Activated naive CD8-positive, alpha-beta T cell treated with anti-CD3 and anti-CD28 coated beads, Interleukin-2, amount 50 U/mL, for 16 hours (primary cell): ENCODE measurements around the gene METTL3.
"Not testable (repeated sequence)": the region's sequence is repeated elsewhere in the genome, so short reads cannot be mapped to it uniquely, and the experiment has no call there.

Experiments
- DNase-seq: peaks from one replicate; pipeline ENCODE4 v3.0.0-alpha.2; 2020; ENCODE audit warnings: low read depth, low spot score

METTL3 gene

DNA sequence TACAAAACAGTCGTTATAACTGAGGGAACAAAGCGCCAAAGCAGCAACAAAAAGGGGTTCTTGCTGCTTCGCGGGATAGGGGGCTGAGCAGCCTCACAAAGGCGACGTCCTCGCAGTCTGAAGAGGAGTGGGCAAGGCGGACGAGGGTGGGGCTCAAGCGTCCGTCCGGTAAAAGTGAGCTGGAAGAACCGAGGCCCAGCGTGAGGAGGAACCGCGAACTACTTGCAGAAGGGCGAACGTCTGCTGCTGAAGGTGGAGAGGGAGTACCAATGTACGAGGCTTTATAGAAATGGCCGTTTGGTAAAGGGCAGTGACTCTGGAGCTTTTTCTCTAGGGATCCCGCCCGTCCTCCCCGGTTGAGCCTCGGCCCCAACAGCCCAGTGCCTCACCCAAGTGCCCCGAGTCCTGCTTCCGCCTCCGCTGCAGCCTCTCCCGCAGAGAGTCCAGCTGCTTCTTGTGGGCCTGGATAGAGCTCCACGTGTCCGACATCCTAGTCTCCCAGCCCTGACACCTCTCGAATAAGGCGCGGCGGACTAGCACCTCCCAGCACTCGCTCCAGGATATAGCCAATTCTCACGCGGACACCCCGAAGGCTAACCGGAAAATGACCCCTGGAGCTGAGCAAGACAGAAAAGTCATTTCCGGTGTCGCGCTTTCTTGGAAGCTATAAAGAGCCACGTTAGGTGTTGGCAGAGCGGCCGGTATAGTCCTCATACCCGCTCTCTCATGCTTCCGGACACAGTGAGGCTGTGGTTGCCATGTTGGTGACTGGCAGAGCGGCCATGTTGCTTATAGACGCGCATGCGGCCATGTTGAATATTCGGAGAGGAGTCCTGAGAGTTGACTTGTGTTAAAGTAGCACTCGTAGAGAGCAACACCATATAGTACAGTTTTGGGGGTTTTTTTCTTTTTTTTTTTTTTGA, at the start of gene METTL3:
Gene METTL3 (minus strand): TSS at position 606 of the 923 bp plus-strand sequence. CDS start 117 bp downstream, at position 489.
- peak; percentile 83 for DNase-seq

DNA sequence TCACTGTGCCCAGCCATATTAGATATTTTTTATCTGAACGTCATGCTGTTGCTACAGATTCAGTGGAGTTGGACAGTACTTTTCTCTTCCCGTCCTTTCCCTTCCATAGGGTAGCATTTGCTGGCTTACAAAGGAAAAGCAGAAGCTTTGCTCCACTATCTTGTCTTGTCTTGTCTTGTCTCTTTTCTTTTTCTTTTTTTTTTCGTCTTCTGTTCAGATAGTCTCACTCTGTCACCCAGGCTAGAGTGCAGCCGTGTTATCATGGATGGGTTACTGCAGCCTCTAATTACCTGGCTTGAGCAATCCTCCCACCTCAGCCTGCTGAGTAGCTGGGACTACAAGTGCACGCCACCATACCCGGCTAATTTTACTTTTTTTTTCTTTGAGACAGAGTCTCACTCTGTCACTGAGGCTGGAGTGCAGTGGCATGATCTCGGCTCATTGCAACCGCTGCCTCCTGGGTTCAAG, 47.6 kb upstream of the METTL3 start:
- no peak for DNase-seq

DNA sequence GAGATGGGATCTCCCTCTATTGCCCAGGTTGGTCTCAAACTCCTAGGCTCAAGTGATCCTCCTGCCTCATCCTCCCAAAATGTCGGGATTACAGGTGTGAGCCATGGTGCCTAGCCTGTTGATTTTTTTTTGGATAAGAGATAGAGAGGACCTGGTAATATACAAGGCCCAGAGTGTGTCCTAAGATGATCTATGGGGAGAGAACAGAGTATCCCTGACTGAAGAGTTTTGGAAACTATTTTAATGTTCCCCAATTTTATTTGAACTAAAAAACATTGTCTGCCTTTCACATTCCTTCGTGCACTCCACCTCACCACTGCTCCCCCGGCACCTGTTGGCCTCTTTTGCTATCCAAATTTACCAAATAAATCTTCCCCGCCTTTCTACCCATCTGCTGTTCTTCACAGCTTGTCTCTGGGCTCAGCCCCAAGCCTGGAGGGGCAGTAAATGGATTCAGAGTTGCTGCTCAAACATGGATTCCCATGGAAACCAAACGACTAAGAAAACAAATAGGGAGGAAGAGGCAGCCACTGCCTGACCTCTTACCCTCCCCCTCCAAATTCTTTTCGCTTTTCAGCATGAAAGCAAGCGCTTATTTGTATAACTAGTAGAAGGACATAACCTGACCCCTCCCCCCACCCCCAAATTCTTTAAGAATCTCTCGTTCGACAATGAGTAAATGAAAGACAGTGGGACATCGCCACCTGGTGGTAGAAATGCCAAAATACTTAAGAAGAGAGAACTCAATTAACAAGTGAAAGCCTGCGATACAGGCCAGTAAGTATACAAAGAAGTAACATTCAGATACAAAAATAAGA, 46.2 kb upstream of the METTL3 start:
- DNase-seq: peak; percentile 53

DNA sequence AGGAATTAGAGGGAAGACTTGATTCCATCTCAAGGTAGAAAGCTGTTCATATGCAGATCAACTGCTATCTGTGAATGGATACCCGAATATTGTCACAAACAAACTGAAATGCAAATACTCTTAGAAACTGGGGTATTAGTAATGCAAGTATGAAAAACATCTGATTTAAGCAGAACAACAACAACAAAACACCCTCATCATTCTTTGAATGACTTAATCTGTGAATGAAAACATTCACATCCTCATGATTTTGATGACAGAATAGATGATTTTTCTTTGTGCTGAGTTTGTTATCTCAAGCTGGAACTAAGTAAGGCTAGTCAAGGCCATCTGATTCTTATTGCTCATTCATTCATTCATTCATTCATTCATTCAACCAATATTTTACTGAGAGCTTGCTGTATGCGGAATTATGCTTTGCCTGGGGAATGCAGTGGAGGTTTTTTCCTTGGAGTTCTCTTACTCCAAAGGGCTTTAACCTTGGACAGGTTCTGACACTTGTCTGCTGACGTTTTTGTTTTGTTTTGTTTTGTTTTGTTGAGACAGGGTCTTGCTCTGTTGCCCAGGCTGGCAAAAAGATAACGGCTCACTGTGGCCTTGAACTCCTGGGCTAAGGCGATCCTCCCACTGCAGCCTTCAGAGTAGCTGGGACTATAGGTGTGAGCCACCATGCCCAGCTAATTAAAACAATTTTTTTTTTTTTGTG, 45.4 kb upstream of the METTL3 start:
- no peak for DNase-seq

DNA sequence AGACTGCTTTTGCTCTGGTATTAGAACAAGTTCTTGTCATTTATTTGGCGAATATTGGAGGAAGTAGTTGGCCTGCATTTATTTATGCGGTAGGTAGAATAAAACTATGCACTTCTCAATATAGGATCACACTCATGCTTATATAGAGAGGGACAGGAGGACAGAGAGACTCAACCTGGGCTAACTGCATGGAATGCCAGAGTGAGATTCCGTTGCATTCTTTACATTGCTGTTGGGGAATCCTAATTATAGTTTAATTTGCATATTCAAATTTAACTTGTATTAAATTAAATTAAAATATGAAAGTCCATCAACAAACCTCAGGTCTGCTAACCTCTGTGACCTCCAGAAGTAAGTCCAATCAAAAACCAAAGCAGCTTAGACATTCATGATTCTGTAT, 42.1 kb upstream of the METTL3 start:
- DNase-seq: no peak

DNA sequence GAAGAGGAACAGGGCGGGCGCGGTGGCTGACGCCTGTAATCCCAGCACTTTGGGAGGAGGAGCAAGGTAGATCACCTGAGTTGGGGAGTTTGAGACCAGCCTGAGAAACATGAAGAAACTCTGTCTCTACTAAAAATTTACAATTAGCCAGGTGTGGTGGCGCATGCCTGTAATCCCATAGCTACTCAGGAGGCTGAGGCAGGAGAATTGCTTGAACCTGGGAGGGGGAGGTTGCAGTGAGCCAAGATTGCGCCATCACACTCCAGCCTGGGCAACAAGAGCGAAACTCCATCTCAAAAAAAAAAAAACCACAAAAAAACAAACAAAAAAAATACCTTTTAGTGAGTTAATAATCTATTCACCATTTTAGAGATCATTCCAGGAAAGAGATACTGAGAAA, 33.4 kb upstream of the METTL3 start:
- not testable (repeated sequence) for DNase-seq

DNA sequence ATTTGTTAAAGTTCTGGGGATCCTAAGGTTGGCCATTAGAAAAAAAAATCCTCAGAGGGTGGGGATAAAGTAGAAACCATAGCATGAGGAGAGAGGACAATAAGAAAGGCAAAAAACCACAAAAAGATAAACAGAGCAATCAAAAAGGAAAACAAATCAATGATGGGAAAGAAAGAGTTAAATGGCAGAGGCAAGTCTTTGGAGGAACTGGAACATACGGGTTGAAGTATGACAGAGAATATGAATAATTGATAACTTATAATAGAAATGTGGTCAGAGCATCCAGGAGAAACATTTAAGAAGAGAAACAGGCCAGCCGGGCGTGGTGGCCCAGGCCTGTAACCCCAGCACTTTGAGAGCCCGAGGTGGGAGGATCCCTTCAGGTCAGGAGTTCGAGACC, 32.8 kb upstream of the METTL3 start:
- DNase-seq: no peak

DNA sequence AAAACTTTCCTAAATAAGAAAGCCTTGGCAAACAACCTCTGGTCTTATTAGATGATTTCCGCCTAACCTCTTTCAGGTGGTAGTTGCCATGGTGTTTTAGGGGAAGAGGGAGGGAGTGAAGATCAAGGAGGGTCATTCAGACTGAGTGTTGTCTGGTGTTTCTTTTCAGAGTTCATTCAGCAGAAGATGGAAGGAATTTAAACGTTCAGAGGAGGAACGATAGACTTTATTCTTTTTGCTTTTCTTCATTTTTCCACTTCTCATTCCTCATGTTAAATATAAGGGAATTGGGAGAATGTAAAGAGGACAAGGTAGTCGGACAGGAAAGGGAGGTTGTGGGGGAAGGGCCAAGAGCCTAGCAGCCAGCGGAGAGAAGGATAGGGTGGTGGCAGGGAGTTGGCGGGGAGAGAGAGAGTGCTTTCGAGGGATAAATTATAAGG, 32.4 kb upstream of the METTL3 start:
- DNase-seq: no peak

DNA sequence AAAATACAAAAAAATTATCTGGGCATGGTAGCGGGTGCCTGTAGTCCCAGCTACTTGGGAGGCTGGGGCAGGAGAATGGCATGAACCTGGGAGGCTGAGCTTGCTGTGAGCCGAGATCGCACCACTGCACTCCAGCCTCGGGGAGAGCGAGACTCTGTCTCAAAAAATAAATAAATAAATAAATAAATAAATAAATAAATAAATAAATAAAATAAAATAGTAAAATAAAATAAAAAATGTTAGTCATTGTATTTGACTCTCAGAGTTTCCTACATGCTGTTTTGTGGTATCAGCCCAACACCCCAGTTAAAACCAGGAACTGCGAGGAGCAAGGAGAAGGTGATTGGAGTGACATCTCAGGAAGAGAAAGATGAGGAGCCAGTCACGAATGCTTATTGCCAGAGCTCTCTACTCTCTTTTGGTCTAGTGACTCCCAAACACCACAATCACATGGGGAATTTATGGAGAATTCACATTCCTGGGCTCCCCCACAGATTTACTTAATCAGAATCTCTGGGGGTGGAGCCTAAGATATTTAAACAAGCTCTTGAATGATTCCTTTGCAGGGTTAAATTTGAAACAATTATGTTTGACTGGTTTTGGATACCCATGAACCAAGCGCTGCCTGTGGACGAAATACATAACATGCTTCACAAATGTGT, 30.4 kb upstream of the METTL3 start:
- no peak for DNase-seq

DNA sequence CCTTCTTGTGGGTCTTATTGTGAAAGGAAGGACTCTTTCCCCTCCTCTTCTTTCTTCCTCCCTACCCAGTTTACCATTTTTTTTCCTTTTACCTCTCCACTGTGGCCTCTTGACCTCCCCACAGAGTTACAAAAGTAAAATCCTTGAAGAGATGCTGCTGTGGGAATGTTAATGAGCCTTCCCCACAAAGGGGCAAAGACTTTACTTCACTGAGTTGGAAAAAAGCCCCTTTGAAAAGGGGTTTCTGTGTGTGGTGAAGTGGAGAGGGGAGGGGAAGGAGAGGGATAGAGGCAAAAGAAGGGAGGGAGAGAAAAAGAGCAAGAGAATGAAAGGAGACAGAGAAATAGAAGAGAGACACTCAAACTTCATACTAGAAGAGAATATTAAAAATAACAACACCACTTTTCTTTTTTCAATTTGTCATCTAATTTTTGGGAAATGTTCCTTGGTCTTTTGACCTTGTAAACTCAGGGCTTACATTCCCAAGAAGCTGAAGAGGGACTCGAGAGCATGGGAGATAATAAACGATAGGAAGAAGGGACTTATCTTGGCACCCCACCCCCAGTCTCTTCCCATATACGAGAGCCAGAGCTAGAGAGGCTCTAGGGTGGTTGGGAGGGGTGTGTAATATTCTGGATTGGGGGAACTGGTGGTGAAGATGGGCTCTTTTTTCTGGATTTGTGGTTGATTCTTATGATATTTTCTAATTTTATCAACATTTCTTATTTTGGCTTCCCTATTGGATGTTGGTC, 28.2 kb upstream of the METTL3 start:
- no peak for DNase-seq

DNA sequence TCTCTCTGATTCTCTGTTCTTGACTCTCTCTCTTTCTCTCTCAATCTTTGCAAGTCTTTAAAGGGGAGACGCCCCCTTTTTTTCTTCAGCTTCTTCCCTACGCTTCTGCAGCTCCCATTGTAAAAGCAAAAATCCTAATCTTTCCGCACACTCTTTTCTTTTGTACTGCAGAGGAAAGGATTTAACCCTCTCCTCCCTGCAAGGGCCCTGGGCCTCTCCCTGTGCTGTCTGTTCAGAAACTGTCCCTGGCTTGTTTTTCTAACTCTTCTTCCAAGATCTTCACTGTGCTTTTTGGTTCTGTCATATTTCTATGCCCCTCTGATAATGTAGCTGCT, 25.9 kb upstream of the METTL3 start:
- no peak for DNase-seq

DNA sequence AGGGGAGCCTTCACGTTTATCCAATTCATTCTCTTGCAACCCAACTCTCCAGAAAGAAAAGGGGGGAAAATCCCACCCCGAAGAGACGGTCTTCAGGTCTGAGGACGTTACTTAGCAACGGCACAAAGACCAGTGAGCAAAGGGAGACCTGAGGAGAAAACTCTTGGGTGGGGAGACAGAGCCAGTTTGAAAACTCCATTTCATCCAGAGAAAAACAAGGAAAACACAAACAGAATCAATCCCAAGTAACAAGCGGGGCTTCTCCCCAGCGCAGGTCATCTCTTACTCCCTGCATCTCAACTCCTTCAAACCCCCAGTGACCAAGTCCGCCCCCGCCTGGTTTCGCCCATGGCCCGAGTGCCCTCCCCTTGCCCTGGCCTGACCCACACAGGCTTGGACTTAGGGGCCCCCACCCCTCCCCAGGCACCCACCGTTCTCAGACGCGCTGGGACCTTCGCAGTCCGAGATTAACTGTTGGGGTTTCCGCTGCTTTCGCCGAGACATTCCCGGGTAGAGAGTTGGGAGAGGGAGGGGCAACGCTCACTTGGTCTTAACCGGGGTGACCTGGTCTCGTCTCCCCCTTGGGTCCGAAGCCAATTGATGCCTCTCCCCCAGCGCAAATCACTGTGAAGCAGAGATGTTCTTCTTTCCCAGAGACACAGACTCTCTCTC, 25.4 kb upstream of the METTL3 start:
- no peak for DNase-seq

DNA sequence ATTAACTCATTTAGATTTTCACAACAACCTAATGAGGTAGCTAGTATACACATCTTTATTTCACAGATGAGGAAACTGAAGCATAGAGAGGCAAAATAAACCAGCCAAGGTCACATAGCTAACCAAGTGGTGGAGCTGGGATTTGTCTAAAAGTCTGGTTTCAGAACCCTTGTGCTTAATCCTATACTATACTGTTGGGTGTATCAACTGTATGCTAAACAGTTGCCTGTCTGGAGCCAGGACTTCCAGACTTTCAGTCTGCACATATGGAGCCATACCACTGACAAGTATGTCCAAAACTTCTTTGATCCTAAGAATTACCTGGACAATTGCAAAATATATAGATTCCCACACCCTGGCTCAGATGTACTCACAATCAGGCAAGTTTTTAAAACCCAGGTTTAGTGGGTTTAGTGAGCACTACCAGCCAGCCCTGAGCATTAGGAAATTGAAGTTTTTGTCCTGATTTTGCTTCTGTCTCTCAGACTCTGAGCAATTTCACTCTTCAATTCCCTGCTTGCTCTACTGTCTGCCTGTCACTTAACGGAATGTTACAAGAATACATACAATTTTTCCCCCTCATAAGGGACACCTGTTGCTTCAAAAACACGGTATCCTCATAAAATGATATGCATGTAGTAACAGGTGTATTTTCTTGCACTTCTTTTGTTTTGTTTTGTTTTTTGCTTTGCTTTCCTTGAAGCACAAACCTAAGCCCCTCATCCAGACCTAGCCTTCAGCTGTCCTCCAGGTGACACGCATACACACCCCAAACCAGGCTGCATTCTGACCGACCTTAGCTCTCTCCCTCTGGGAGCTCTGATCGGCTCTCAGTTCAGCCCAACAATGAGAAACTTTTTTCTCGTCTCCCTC, 24.6 kb upstream of the METTL3 start:
- no peak for DNase-seq

DNA sequence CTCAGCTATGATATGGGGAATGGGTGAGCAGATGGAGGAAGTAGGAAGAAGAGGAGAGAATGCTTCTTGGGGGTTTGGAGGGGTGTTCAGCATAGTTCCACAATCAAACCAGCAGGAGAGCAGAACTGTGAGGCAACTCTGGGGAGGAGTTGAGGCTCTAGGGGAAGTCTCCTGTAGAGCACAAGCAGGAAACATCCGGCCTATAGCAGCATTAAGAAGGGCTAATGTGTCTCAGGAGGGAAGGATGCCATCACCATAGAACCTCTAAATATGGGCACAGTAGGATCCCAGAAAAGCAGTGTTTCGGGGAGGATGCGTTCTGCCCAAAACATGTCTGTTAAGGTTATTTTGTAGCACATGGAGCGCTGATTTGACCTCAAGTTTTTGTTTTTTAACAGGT, 23.4 kb upstream of the METTL3 start:
- no peak for DNase-seq

DNA sequence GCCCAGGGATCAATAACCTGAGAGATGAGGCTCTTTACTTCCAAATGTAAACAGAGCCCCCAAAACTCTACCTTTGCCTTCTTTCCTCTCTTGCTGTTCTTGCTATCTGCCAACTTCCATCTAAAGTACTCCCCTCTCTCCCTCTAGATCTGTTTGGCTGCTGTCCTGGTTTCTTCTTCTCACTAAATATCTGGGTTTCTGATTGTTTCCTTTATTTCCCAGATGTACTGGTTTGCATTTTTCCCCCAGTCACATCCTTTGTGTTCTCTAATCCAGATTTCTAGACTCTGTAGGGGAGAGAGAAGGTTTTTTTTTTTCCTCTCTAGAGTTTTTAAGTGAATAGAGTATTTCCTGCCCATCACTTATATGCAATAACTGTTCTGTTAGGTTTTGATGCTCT, 22.2 kb upstream of the METTL3 start:
- DNase-seq: no peak

DNA sequence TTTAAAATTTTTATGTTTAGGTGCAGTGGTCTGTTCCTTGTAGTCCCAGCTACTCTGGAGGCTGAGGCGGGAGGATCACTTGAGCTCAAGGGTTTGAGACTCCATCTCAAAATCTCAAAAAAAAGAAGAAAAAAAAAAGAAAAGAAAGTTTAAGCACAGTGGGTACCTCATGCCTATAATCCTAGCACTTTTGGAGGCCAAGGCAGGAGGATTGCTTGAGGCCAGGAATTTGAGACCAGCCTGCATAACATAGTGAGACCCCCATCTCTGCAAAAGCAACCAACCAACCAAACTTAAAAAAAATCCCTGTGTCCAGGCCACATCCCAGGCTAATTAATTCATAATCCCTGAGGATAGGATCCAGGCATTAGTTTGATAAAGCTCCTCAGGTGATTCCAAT, 18.4 kb upstream of the METTL3 start:
- no peak for DNase-seq

DNA sequence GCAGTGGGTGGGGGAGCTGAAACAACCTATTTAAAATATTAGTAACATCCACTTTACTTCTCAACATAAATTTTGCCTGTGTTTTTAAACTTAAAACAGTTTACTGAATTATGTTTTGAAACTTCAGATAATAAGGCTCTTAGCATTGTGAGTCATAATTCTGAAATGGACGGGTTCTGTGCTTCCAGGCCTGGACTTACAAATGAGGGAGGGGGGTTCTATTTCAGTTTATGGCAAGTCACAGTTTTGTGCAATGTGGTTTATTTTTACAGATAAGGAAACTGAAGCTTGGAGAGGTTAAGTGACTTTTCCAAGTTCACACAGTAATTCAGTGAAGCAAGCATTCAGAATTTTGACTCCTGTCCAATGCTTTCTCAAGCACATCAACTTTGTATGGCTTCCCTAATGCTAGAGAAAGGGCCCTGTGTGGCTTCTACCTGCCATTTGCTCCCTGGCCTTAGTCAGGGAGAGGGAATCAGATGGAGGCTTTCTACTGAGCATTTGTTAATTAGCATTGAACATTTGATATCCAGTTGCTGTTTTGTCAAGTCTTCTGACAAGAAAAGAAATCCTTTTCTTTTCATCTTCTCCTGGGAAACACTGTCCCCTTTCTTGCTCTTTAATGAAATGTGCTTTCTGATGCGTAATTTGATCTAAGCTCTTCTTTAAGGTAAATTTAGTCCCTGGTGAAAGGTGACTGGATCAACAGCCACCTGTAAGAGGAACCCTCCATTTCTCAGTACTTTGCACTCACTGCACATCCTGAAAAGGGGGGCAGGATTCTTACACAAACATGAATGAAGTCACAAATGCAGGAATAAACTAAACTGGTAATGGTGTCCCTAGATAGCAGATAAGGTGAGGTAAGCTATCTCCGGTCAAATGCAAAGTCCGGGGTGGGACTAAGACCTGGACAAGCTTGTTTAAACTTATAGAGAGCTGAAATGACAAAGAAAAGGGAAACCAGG, 17.5 kb upstream of the METTL3 start:
- no peak for DNase-seq

DNA sequence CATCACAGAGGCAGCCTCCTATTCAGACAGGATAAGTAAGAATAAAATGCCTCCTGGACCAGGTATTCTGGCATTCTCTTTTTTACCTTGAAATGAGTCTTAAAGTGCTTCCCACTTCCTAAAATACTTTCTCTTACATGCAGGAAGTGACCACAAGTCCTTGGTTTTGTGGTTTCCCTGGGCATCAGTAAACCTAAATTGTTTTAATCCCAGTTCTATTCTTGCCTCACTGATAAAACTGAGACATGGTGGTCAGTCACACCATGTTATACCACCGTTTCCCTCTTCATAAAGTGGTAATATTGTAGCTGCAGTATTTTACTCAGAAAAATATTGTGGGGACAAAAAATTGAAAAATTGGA, 16.2 kb upstream of the METTL3 start:
- no peak for DNase-seq
